CD4-positive, alpha-beta T cell treated with Interleukin-6 at 100 ng/mL for 8 hours (primary cell): ENCODE measurements around the gene FUCA2.
"Not testable (repeated sequence)": the region's sequence is repeated elsewhere in the genome, so short reads cannot be mapped to it uniquely, and the experiment has no call there.

Source experiments
- DNase-seq: peaks from one replicate; pipeline ENCODE4 v3.0.0-alpha.2; 2020; ENCODE audit warnings: mixed read lengths, low spot score

The FUCA2 gene

DNA sequence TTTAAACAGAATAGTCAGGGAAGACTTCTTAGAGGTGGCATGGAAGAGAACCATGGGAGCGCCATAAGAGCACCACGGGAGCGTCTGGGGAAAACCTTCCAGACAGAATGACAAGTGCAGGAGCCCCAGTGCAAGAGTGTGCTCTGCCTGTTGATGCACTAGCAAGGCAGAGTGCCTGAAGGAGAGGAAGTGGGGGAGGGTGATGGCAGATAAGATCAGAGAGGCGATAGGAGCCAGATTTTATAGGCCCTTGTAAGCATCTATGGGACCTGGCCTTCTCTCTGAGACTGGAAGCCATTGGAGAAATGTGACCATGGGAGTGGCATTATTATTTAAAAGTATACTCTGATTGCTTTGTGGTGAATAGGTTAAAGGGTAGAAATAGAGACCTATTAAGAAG lies 13.1 kb downstream of the FUCA2 start:
- DNase-seq = peak; percentile 39

DNA sequence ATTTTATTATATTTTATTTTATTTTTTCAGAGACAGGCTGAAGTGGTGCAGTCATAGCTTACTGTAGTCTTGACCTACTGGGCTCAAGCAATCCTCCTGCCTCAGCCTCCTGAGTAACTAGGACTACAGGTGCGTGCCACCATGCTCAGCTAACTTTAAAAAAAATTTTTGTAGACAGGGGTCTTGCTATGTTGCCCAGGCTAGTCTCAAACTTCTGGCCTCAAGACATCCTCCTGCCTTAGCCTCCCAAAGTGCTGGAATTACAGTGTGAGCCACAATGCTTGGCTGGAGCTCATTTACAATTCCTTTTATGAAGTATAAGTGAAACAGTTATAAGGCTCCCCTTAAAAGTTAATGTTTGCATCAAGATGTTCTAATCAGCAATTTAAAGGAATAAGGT lies 14.5 kb downstream of the FUCA2 start:
- no peak for DNase-seq

DNA sequence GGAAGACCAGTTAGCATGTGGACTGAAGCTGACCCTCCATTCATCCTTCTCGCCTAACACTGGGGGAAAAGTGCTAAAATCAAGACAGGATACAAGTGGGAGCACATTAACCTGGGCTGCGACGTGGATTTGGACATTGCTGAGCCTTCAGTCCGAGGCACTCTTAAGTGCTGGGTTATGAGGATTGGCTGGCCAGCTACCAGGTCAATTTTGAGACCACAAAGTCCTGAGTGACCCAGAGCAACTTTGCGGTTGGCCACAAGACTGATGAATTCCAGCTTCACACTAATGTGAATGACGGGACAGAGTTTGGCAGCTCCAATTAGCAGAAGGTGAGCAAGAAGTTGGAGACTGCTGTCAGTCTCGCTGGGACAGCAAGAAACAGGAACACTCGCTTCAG lies 20.7 kb downstream of the FUCA2 start:
- no peak for DNase-seq

DNA sequence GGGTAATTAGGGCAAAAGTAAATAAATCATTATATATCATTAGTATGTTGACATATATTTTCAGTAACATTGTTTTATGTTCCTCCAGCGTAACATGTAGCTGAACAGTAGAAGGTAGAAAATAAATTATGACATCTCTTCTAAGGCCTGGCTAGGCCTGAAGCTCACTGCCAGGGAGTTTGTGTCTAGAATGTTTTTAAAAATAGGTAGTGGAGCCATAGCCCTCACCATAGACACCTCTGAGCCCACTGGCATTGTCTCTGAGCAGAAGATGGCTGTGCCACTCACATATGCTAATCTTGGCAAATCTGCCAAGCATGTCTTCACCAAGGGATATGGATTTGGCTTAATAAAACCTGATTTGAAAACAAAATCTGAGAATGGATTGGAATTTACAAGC lies 21.3 kb downstream of the FUCA2 start:
- no peak for DNase-seq

DNA sequence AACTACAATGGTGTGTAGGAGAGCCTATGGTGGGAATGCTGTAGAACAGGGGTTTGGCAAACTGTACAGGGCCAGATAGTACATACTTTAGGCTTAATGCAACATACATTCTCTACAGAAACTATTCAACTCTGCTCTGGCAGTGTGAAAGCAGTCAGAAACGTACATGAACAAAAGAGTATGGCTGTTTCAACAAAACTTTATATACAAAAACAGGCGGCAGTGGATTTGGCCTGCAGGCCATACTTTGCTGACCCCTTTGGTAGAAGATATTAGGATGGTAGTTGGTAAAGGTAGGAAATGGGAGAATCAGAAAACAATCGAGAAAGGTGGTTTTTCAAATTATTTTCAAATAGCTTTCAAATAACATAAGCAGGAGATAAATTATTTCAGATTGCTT lies 24.8 kb downstream of the FUCA2 start:
- no peak for DNase-seq

DNA sequence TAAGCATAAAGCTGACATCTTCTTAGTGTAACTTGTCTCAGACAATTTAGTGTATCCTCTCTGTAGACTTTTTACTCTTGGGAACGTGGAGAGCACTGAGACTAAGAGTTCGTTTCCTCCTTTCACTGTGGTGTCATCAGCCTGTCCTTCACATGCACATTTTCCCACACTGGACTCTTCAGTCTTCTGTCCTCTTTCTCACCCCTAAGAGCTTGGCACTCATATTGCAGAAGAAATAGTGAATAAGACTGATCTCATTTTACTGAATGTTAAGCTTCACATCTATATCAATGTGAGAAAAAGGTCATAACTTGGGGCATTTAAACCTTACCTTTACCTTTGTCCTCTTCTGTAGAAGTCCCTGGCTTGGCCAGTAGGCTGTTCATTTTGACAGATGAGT lies 25.6 kb downstream of the FUCA2 start:
- DNase-seq = no peak

DNA sequence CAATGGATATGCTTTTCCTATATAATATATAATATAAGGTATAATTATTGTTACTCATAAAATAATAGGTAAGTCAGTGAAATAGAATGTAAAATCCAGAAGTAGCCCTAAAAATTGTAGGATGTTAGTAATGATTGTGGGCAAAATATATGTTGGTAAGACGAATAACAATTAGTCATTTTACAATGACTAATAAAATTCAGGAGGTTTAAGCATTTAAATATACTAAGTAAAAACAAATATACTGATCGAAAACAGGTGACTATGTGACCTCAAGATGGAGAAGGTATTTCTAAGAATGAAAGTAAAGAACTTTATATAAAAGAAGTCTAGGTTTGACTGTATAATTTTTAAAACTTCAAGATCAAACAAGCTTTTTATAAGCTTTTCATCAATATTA lies 28.9 kb downstream of the FUCA2 start:
- no peak for DNase-seq

DNA sequence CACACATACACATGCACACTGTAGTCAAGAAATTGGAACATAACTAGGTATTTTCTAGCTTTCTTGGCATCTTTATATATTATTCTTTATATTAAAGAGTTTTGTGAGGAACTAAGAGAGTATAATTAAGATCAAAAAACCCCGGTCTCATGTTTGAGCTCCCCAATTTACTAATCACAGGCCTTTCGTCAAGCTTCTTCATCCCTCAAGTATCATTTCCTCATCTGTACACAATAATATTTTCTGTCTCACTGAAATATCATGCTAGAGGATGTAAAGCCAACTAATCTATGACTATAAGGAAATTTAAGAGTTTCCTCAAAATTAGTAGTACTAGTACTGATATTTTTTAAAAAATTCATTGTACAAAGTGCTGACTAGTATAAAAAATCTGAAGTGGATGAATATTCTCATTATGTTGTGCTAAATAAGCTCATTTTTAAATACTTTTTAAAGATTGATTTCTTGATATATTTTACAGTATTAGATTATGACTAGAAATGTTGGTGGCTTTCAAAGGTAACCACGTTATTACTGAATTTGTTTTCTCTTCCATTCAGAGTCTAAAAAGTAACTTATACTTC lies 32.9 kb downstream of the FUCA2 start:
- no peak for DNase-seq

DNA sequence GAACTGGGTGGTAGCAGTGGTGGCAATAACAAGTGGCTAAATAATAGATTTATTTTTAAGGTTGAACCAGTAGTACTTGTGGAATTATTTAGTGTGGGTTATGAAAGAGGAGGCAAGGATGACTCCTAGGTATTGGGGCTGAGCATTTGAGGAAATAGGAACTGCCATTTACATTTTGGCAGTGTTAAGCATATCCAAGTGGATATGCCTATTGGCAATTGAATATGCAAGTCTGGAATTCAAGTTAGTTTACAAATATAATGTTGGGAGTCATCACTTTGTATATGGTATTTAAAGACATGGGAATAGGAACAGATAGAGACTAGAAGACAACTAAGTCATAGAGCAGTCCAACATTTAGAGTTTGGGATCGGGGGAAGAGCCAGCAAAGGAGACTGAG lies 35.0 kb downstream of the FUCA2 start:
- DNase-seq = no peak

DNA sequence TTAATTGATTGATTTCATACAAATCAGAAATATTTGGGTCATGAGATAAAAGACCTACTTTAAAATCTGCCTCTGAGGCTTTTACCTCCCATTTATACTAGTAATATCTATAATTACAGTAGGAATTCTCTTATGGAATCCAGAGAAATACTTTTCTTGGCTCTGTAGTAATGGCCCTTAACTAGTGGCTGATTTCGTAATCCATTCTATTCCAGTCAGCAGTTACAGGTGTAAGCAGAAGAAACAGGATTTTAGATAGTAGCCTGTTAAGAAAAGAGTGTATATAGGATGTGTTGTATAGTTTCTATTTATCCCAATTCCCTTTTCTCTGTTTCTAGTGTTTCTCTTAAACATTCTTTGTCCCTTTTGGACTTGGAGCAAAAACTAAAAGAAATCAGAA lies 39.7 kb downstream of the FUCA2 start:
- DNase-seq = no peak

DNA sequence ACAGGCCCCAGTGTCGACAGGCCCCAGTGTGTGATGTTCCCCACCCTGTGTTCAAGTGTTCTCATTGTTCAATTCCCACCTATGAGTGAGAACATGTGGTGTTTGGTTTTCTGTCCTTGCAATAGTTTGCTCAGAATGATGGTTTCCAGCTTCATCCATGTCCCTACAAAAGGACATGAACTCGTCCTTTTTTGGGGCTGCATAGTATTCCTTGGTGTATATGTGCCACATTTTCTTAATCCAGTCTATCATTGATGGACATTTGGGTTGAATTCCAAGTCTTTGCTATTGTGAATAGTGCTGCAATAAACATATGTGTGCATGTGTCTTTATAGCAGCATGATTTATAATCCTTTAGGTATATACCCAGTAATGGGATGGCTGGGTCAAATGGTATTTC lies 42.7 kb downstream of the FUCA2 start:
- not testable (repeated sequence) for DNase-seq

DNA sequence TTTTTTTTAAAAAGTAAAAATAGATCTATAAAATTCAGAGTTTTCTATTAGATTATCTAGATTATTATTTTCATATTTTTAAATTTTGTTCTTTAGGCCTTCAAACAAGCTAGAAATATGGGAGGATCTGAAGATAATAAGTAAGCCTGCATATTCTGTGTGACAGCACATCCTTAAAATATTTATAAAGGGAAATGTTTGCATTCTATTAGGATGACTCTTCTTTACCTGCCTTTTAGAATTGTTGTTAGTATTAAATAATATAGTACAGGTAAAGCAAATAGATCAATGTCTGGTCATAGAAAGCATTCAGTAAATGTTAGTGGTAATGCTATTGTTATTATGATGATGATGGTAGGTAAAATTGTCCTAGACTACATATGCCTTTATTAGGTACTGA lies 43.5 kb downstream of the FUCA2 start:
- DNase-seq = no peak

DNA sequence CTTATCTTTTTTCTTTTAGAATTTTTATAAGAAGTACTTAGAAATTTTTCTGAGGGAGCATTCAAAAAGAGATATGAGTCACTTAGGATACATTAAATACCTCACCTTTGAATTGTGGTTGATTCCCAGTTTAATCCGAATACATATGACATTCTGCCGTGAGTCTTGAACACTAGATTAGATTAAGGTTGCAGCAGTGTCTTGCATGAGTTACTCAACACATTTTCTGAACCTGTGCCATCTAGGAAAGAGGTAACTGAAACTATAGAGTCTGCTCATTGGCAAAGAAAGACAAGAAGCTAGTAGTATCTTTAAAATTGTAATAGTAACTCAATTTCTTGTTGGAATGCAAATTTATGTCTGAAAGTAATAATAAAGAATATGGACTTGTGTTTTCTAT lies 46.0 kb downstream of the FUCA2 start:
- no peak for DNase-seq

DNA sequence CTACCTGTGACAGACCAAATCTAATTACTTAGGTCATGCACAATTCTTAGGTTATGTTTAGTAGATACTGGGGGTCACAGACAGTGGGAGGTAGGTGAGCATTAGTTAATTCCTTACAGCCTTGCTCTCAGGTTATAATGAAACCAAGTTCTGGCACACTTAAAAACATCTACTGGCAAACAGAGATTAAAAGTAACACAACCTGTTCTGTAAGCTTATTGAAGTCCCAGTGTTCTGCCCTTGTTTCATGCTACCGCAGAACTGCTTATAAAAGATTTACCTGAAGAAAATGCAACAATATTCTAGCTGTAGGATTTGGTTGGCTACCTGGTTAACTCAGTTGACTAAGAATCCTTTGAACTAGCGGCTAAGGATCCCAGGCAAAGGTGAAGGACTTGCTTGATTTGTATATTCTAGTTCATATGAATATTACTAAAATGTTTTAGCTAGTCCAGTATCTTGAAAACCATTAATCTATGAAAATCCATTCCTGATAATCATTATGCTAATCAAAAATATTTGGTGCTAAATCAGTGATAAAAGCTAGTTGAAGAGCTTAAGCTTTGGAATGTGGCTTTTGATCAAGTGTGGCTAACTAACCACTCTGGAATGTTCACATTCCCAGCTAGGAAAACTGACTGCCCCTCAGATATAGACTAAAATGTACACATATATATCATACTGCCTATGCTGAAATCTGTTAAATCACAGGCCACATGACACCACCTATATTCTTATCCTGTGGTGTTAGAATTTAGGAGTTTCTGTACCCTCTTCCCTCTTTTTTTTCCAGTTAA lies 53.8 kb downstream of the FUCA2 start:
- DNase-seq = no peak

DNA sequence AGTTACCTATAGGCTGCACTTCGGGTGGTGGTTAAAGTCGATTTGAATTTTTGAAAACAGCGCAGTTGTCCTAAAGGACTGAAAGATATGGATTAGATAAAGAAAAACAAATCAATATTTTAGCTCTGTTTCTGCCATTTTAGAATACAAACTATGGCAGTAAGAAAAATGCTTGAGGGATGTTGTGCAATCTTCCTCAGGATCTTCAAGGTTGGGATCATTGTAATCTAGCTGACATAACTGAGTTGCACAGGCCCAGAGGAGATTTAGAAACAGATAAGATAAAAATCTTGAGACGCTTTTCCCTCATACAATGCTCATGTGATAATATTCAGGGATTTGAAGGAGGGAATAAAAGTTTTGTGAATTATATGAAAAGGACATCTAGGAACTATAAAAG lies 60.0 kb downstream of the FUCA2 start:
- DNase-seq = no peak

DNA sequence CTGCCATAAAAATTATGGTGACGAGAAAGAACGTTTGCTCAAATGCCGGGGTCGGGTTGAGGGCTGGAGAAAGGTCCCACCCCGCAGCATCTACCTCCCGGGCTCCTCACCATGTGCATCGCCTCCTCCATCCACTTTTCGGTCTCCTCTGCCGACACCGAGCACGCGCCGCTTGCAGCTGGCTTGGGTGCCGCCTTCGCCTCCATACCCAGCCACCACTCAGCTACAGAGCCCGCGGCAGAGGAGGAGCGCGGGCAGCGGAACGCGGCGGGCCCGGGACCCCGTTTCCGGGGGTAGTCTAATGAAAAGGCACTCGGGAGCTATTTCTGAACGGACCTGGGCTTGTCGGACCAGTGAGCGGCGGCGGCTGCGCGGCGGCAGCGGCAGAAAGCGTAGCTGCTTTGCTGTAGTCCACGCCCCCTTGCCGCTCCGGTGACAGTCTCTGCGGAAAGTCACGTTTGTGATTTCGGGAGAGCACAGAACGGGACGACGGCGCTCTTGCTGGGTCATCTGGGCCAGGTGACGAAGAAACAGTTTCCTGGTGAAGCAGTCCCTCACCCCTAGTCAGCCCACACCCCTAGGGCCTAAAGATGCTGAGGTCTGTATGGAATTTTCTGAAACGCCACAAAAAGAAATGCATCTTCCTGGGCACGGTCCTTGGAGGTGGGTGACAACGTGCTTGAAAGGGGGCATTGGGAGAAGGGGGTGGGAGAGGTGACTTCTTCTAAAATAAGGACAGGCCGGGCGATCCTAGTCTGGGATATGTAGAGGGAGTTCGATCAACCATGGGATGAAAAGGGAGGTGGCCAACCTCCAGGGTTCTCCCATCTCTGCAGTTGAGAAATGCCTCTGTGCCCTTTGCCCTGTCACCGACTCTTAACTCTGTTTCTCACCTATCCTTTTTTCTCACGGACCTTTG lies 60.8 kb downstream of the FUCA2 start, which contains the start of the genes ADAT2 and PEX3:
TSS of gene ADAT2 (minus strand) at position 243 of the 919 bp plus-strand sequence. CDS start at position 206, 37 bp downstream.
TSS of gene PEX3 (plus strand) at position 353 of the 919 bp plus-strand sequence. CDS start at position 591, 238 bp downstream.
- peak; percentile 91 for DNase-seq

DNA sequence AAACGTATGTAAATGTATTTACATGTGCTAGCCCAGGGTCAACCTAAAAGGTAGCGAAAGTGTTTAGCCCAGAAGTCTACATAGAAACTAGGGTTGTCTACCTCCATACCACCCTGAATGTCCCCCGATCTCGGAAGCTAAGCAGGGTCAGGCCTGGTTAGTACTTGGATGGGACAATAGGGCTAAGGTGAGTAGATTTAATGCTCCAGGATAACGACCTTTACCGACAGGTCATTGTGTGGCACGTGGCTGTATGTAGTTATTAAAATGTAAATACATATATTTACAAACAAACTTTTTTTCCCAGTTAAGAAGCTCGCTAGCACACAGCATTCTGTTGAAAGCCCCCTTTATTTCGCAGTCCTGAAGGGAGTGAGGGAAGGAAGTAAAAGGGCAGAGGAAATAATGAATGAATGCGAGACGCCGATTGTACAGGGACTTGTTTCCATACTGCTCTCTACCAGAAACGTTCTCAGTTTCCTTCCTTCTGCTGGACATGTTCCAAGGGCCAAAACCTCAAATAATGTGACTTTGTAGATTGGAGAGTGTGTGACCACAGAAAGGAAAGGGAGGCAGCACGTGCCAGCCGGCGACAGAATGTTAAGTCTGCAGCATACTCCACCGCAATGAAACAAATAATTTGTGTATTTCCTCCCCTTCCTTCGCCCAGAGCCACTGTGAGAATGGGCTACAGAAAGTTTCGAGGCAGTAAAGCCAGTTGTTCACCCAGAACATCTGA lies 61.6 kb downstream of the FUCA2 start:
- DNase-seq = peak; percentile 16

DNA sequence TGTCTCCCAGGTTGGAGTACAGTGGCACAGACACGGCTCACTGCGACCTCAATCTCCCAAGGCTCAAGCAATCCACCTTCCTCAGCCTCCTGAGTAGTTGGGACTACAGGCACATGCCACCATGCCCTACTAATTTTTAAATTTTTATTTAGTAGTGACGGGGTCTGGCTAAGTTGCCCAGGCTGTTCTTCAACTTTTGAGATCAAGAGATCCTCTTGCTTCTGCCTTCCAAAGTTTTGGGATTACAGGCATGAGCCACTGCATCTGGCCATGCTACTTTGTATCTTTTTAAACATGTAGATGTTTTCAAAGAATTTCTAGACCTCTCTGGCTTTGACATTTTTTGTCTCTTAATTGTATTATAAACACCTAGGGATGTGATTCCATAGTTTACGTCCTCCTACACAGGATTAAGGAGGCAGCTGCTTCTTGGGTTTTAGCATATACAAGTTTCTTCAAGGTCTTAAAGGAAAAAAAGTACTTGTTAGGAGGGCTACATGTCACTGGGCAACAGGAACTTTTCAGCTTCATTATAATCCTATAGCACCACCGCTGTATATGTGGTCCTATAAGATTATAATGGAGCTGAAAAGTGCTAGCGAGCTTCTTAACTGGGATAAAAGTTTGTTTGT lies 62.3 kb downstream of the FUCA2 start:
- DNase-seq = no peak

DNA sequence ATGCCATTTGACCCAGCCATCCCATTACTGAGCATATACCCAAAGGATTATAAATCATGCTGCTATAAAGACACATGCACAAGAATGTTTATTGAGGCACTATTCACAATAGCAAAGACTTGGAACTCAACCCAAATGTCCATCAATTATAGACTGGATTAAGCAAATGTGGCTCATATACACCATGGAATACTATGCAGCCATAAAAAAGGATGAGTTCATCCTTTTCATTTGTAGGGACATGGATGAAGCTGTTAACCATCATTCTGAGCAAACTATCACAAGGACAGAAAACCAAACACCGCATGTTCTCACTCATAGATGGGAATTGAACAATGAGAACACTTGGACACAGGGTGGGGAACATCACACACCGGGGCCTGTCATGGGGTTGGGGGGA lies 63.7 kb downstream of the FUCA2 start:
- not testable (repeated sequence) for DNase-seq
